Erythroblast (primary cell): Measurements from ENCODE around the gene HACE1.

Source experiments
- GATA1 ChIP-seq: IDR thresholded peaks from 2 replicates; pipeline ENCODE4 v1.6.1; 2011; ENCODE audit warnings: low read depth, mild to moderate bottlenecking, control low read depth, low read length, moderate library complexity
- POLR2A ChIP-seq: IDR thresholded peaks from 2 replicates; pipeline ENCODE4 v1.6.1; 2011; ENCODE audit warnings: mild to moderate bottlenecking, low read length

- TF ChIP-seq POLR2A (no peak), GATA1 (no peak)
Measured at GRCh38 chr6:104896914-104897313, 37.2 kb upstream of the HACE1 start.
